Measurements from ENCODE around the gene GAL3ST2. TPM values are rescaled to one million over a fixed set of nuclear protein-coding genes. Genes with fewer than 3 reads are reported as not detected.
"Not testable (repeated sequence)": the region's sequence is repeated elsewhere in the genome, so short reads cannot be mapped to it uniquely, and the experiment has no call there.

The GAL3ST2 gene
- total and polyA plus RNA-seq, 12 donors = 0.16 to 1.8 (median 0.61) TPM; not detected in 4

GRCh38 chr2:241827394-241827793, 50.8 kb downstream of the GAL3ST2 start:
- no peak for DNase-seq
- no peak for TF ChIP-seq CTCF (IDR thresholded peaks at IDR 0.05)
- TF ChIP-seq POLR2A (IDR thresholded peaks at IDR 0.05) = no peak
- H3K4me3 ChIP-seq = no peak overlapping the region
- intact Hi-C loops (cut with DNase I) = no loop called here
- WGBS, 4 donors = 72 to 87% (median 79%) methylated on average over 2 of the region's 2 CpGs
- no peaks in the 10 kb centered on the region for H3K36me3 ChIP-seq (replicated peaks in 1 of 2)
- H3K4me1 ChIP-seq (replicated peaks in 1 of 2) = no peaks in the 10 kb centered on the region
- H3K9me3 ChIP-seq (replicated peaks in 1 of 3) = no peaks in the 10 kb centered on the region
- H3K27ac ChIP-seq = no peak overlapping the region
- H3K27me3 ChIP-seq = no peaks in the 10 kb centered on the region

- no peaks in the 10 kb centered on the region for H3K36me3 ChIP-seq (replicated peaks in 1 of 2)
- WGBS, 4 donors = 51 to 53% (median 52%) methylated on average over 13 of the region's 13 CpGs
- intact Hi-C loops (cut with DNase I) = no loop called here
- no peak for TF ChIP-seq CTCF (IDR thresholded peaks at IDR 0.05)
- TF ChIP-seq POLR2A (IDR thresholded peaks at IDR 0.05) = no peak
- no peaks in the 10 kb centered on the region for H3K4me1 ChIP-seq (replicated peaks in 1 of 2)
- no peak overlapping the region for H3K27ac ChIP-seq
- no peaks in the 10 kb centered on the region for H3K9me3 ChIP-seq (replicated peaks in 1 of 3)
- no peaks in the 10 kb centered on the region for H3K27me3 ChIP-seq
- no peak overlapping the region for H3K4me3 ChIP-seq
- peak in 3 of 7 donors; percentile 11 to 16 (median 11) for DNase-seq
Measured at GRCh38 chr2:241833101-241833663, 56.6 kb downstream of the GAL3ST2 start.

- DNase-seq = peak in 1 of 7 donors; percentile 8
Measured at GRCh38 chr2:241833756-241834526, 57.3 kb downstream of the GAL3ST2 start.

GRCh38 chr2:241834527-241835210, 58.0 kb downstream of the GAL3ST2 start:
- TF ChIP-seq CTCF (IDR thresholded peaks at IDR 0.05) = no peak
- no peak for TF ChIP-seq POLR2A (IDR thresholded peaks at IDR 0.05)
- Histone ChIP-seq H3K27ac (no peak overlapping the region), H3K9me3 (replicated peaks in 1 of 3) (no peaks in the 10 kb centered on the region), H3K4me1 (replicated peaks in 1 of 2) (no peaks in the 10 kb centered on the region), H3K36me3 (replicated peaks in 1 of 2) (no peaks in the 10 kb centered on the region), H3K4me3 (no peak overlapping the region), H3K27me3 (no peaks in the 10 kb centered on the region)
- 82 to 92% (median 86%) methylated on average over 10 of the region's 10 CpGs for WGBS, 4 donors
- DNase-seq = peak in 1 of 7 donors; percentile 4
- intact Hi-C loops (cut with DNase I) = no loop called here

More at GRCh38 chr2:241833756-241834526, 57.3 kb downstream of the GAL3ST2 start:
- H3K4me3 ChIP-seq; H3K27me3 ChIP-seq; intact Hi-C loops (cut with DNase I); H3K4me1 ChIP-seq (replicated peaks in 1 of 2); H3K9me3 ChIP-seq (replicated peaks in 1 of 3); H3K36me3 ChIP-seq (replicated peaks in 1 of 2); H3K27ac ChIP-seq: not testable (repeated sequence)
- WGBS, 4 donors = 79 to 83% (median 80%) methylated on average over 10 to 28 of the region's 28 CpGs

Measured in adrenal gland (tissue), 12 donors.